Measurements from ENCODE around the gene GJB1. TPM values are rescaled to one million over a fixed set of nuclear protein-coding genes. Genes with fewer than 3 reads are reported as not detected.

The GJB1 gene
- total RNA-seq, 4 donors from 2014 or later, result 0.98 to 4.8 (median 3.3) TPM

DNA sequence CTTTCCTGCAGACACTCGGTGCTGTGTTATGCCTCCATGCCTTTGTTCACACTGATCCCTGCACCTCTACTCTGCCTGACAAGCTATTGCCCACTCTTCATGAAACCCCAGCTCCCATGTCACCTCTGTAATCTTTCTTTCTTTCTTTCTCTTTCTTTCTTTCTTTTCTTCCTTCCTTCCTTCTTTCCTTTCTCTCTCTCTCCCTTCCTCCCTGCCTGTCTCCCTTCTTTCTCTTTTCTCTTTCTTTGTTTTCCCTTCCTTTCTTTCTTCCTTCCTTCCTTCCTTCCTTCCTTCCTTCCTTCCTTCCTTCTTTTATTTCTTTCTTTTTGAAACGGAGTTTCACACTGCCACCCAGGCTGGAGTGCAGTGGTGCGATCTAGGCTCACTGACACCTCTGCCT lies 12.5 kb downstream of the GJB1 start:
- Histone ChIP-seq H3K9me3 (no peaks in the 10 kb centered on the region), H3K4me1 (no peaks in the 10 kb centered on the region), H3K4me3 (no peak overlapping the region), H3K27me3 (no peaks in the 10 kb centered on the region), H3K36me3 (peaks cover under 1% of the 10 kb centered on the region), H3K27ac (no peak overlapping the region)
- TF ChIP-seq POLR2AphosphoS5 (IDR thresholded peaks at IDR 0.05) (no peak), EP300 (IDR thresholded peaks at IDR 0.05) (no peak), POLR2A (IDR thresholded peaks at IDR 0.05) (no peak)
- TF ChIP-seq, protein P1, sequence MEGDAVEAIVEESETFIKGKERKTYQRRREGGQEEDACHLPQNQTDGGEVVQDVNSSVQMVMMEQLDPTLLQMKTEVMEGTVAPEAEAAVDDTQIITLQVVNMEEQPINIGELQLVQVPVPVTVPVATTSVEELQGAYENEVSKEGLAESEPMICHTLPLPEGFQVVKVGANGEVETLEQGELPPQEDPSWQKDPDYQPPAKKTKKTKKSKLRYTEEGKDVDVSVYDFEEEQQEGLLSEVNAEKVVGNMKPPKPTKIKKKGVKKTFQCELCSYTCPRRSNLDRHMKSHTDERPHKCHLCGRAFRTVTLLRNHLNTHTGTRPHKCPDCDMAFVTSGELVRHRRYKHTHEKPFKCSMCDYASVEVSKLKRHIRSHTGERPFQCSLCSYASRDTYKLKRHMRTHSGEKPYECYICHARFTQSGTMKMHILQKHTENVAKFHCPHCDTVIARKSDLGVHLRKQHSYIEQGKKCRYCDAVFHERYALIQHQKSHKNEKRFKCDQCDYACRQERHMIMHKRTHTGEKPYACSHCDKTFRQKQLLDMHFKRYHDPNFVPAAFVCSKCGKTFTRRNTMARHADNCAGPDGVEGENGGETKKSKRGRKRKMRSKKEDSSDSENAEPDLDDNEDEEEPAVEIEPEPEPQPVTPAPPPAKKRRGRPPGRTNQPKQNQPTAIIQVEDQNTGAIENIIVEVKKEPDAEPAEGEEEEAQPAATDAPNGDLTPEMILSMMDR (IDR thresholded peaks at IDR 0.05), result no peak
- no peak for DNase-seq (ENCODE audit: low spot score in 2 of 2)
- 77% methylated on average over 3 of the region's 3 CpGs for WGBS

DNA sequence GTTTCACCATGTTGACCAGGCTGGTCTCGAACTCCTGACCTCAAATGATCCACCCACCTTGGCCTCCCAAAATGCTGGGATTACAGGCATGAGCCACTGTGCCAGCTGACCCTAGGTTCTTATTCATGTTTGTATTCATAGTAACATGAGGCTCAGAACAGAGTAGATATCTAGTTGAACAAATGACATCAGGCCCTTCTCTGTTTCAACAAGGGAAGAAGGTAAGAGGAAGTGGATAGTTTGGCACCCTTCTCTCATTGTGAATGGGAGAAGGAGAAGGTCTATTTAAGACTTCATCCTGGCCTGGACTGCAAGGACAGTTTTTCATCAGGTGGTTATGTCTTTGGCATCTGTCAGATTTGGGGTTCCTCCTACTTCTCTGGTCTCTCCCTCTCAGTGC lies 13.8 kb downstream of the GJB1 start:
- H3K4me3 ChIP-seq, result no peak overlapping the region
- no peaks in the 10 kb centered on the region for H3K4me1 ChIP-seq
- H3K27me3 ChIP-seq, result no peaks in the 10 kb centered on the region
- 71% methylated on average over 1 of the region's 1 CpG for WGBS
- peaks cover 13% of the 10 kb centered on the region for H3K36me3 ChIP-seq
- H3K9me3 ChIP-seq, result no peaks in the 10 kb centered on the region
- TF ChIP-seq POLR2A (IDR thresholded peaks at IDR 0.05) (no peak), EP300 (IDR thresholded peaks at IDR 0.05) (no peak), POLR2AphosphoS5 (IDR thresholded peaks at IDR 0.05) (no peak)
- TF ChIP-seq, protein P1 (IDR thresholded peaks at IDR 0.05), result no peak
- DNase-seq (ENCODE audit: low spot score in 2 of 2), result no peak
- H3K27ac ChIP-seq, result no peak overlapping the region

DNA sequence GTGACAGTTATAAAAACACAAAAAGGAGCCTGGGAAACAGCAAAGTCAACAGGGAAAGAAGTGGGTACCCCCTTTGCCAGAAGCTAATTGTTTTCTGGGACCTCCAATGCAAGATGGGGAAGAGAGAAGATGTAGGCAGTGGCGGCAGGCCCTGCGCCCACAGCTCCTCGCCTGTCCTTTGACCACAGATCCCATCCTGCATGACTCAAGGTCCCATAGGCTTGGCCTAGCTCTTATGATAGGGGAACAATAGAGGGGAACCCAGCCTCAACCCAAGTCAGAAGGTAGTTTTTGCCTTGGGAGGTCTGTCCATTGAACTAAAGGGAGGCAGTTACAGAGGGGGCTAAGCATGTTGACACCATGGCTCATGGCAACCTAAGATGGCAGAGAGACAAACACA lies 16.8 kb downstream of the GJB1 start:
- H3K27me3 ChIP-seq, result no peaks in the 10 kb centered on the region
- no peak overlapping the region for H3K4me3 ChIP-seq
- H3K9me3 ChIP-seq, result no peaks in the 10 kb centered on the region
- H3K27ac ChIP-seq, result no peak overlapping the region
- DNase-seq (ENCODE audit: low spot score in 2 of 2), result no peak
- TF ChIP-seq, protein P1 (IDR thresholded peaks at IDR 0.05), result no peak
- TF ChIP-seq POLR2AphosphoS5 (IDR thresholded peaks at IDR 0.05) (no peak), EP300 (IDR thresholded peaks at IDR 0.05) (no peak), POLR2A (IDR thresholded peaks at IDR 0.05) (no peak)
- no peaks in the 10 kb centered on the region for H3K4me1 ChIP-seq
- H3K36me3 ChIP-seq, result peaks cover 42% of the 10 kb centered on the region
- 93% methylated on average over 3 of the region's 3 CpGs for WGBS

DNA sequence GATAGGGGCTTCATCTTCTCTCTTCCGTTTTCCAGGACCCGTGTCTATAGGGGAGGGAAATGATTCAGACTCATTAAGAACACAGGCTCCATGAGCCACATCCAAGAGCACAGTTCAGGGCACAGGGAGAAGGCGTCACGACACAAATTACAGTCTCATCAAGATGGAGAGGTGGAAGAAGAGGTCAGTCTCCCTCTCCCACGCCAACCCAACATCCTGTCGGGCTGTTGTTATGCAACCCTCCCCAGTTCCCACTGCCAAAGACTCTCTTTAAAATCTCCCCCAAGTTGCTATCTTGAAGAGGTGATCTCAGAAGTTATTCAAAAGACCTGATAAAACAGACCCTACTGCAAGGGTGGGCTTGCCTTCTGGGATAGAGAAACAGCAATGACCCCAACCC lies 18.3 kb downstream of the GJB1 start:
- H3K9me3 ChIP-seq, result no peaks in the 10 kb centered on the region
- WGBS, result 74% methylated on average over 6 of the region's 6 CpGs
- no peaks in the 10 kb centered on the region for H3K4me1 ChIP-seq
- H3K36me3 ChIP-seq, result peaks cover 55% of the 10 kb centered on the region
- H3K27me3 ChIP-seq, result no peaks in the 10 kb centered on the region
- no peak overlapping the region for H3K4me3 ChIP-seq
- no peak for DNase-seq (ENCODE audit: low spot score in 2 of 2)
- no peak overlapping the region for H3K27ac ChIP-seq
- TF ChIP-seq POLR2AphosphoS5 (IDR thresholded peaks at IDR 0.05) (no peak), EP300 (IDR thresholded peaks at IDR 0.05) (no peak), POLR2A (IDR thresholded peaks at IDR 0.05) (no peak)
- TF ChIP-seq, protein P1 (IDR thresholded peaks at IDR 0.05), result no peak

DNA sequence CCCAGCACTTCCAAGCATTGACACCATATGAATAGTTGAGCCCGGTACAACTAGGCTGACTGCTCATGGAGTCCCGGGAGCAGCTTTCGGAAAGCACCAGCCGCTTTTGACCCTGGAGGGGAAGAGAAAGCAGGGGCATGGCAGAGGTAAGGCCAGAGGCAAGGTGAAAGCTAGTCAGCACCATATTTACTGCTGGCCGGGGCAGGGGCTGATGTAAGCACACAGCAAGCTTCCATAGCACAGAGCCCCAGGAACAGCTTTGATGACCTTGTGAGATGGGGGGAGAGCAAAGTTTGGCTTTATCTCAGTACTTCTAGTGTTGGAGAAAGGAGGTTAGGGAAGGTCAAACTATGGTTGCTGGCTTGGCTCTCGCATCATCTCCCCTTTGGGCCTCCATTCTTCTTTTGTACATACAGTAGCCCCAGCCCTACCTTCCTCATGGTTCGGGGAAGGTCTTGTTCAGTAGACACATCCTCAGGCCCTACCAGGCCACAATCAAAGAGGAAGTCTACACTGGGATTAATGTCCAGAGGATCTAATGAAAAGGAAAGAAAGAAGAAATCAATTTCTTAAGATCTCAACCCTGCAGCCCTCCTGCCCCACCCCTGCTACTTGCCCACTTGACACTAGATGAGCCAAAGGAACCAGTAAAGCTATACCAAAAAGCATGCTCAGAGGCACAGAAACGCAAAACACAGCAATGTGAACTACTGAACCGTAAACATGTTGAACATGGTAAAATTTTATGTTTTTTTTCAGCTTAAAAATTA lies 21.5 kb downstream of the GJB1 start:
- no peak for DNase-seq (ENCODE audit: low spot score in 2 of 2)
- no peaks in the 10 kb centered on the region for H3K9me3 ChIP-seq
- H3K36me3 ChIP-seq, result peaks cover 87% of the 10 kb centered on the region
- TF ChIP-seq POLR2A (IDR thresholded peaks at IDR 0.05) (no peak), POLR2AphosphoS5 (IDR thresholded peaks at IDR 0.05) (no peak), EP300 (IDR thresholded peaks at IDR 0.05) (no peak)
- TF ChIP-seq, protein P1 (IDR thresholded peaks at IDR 0.05), result no peak
- no peak overlapping the region for H3K4me3 ChIP-seq
- no peaks in the 10 kb centered on the region for H3K4me1 ChIP-seq
- WGBS, result 87% methylated on average over 9 of the region's 9 CpGs
- no peaks in the 10 kb centered on the region for H3K27me3 ChIP-seq
- no peak overlapping the region for H3K27ac ChIP-seq

Measured in suprapubic skin (tissue), 4 donors.